Tibial nerve (tissue), 4 donors: ENCODE measurements around the gene FTCD. TPM values are rescaled to one million over a fixed set of nuclear protein-coding genes. Genes with fewer than 3 reads are reported as not detected.

Experiments
- DNase-seq, 2 donors: peaks; one replicate each; pipeline ENCODE4 v3.0.0-alpha.2; 2019; ENCODE audit warnings: low spot score in 2 of 2
- H3K27ac ChIP-seq, 4 donors: fragments of 200-600 bp; sonication (generic) in 3 of 4; one replicate each; pipeline ENCODE4 v1.5.1; 2017 to 2019; ENCODE audit warnings: mild to moderate bottlenecking in 1 of 4
- H3K27me3 ChIP-seq, 2 donors: fragments of 200-600 bp; sonication (generic) in 1 of 2; one replicate each; pipeline versions ENCODE4 v1.5.1 to v1.6.0; 2017 to 2019
- H3K36me3 ChIP-seq, 3 donors: fragments of 200-600 bp; sonication (generic); one replicate each; pipeline ENCODE4 v1.5.1; 2018 to 2019
- H3K4me1 ChIP-seq, 4 donors: fragments of 200-600 bp; sonication (generic) in 3 of 4; one replicate each; pipeline ENCODE4 v1.5.1; 2017 to 2019
- H3K4me3 ChIP-seq, 4 donors: fragments of 200-600 bp; sonication (generic) in 3 of 4; one replicate each; pipeline ENCODE4 v1.5.1; 2017 to 2019; ENCODE audit warnings: mild to moderate bottlenecking in 1 of 4, moderate library complexity in 1 of 4
- H3K9me3 ChIP-seq, 4 donors: fragments of 200-600 bp; sonication (generic) in 3 of 4; one replicate each; pipeline ENCODE4 v1.5.1; 2017 to 2019
- EP300 ChIP-seq, 2 donors: sonication (generic); formaldehyde crosslinking; IDR thresholded peaks; one replicate each; pipeline ENCODE4 v1.6.1; 2017; ENCODE audit warnings: antibody characterized with exemption in 2 of 2, mild to moderate bottlenecking in 1 of 2
- POLR2A ChIP-seq, 2 donors: fragments of 450-650 bp; IDR thresholded peaks; one replicate each; pipeline ENCODE4 v1.6.1; 2017; ENCODE audit warnings: antibody characterized with exemption in 2 of 2, mild to moderate bottlenecking in 2 of 2, moderate library complexity in 2 of 2
- WGBS, 2 donors: methylation state at CpG; one replicate each; pipeline ENCODE4 v1.1.5; 2018; 5-methylcytosine and 5-hydroxymethylcytosine counted together
- total RNA-seq, 4 donors: library from RNA; depleted of rRNA; stranded (reverse); fragments of >200 nt; gene quantifications; one replicate each; pipeline ENCODE4 v1.1.0, GENCODE V29; 2016
- TF ChIP-seq, protein P1 (sequence below), 5 experiments: fragments of 200-600 bp in 3 of 5; fragments of 450-650 bp in 2 of 5; sonication (generic) in 3 of 5; IDR thresholded peaks; one replicate each; pipeline ENCODE4 v1.5.1; 2016 to 2019; ENCODE audit warnings: antibody characterized with exemption in 5 of 5, mild to moderate bottlenecking in 3 of 5, moderate library complexity in 2 of 5

Gene FTCD
- total RNA-seq, 4 donors from 2014 or later: 2.2 to 21.2 (median 2.5) TPM

DNA sequence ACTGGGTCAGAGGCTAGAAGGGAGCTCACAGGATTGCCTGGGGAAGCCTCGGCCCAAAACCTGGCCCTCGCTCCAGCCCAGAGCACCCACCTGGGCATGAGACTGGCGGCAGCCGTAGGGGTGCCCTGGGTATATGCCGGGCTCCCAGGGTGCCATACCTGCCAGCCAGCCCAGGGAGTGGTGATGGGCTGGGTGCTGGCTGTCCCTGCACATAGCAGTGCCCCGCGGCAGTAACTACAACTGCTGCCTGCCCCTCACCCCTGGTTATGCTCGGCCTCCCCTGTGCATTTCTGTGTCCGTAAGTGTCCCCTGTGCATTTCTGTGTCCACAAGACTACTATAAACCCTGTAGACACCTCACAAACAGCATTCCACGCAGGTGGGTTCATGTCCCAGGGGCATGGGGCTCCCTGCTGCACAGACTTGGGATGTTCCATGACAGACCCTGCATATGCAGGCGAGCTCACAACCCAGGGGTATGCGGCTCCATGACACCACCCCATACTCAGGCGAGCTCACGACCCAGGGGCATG is 34.6 kb upstream of the FTCD start:
- peaks cover 7 to 59% (median 9%) of the 10 kb centered on the region in 3 donors for H3K36me3 ChIP-seq
- H3K27me3 ChIP-seq: no peaks in the 10 kb centered on the region
- H3K27ac ChIP-seq: peak overlapping the region in 3 of 4 donors; percentile 9 to 53 (median 24)
- peaks cover 0 to 9% (median 0%) of the 10 kb centered on the region in 4 donors for H3K4me1 ChIP-seq
- H3K9me3 ChIP-seq: no peaks in the 10 kb centered on the region
- WGBS, 2 donors: 90 to 91% methylated on average over 9 to 10 of the region's 14 CpGs
- DNase-seq: peak in 1 of 2 donors; percentile 3
- TF ChIP-seq POLR2A (IDR thresholded peaks at IDR 0.05) (no peak), EP300 (IDR thresholded peaks at IDR 0.05) (no peak)
- TF ChIP-seq, protein P1, sequence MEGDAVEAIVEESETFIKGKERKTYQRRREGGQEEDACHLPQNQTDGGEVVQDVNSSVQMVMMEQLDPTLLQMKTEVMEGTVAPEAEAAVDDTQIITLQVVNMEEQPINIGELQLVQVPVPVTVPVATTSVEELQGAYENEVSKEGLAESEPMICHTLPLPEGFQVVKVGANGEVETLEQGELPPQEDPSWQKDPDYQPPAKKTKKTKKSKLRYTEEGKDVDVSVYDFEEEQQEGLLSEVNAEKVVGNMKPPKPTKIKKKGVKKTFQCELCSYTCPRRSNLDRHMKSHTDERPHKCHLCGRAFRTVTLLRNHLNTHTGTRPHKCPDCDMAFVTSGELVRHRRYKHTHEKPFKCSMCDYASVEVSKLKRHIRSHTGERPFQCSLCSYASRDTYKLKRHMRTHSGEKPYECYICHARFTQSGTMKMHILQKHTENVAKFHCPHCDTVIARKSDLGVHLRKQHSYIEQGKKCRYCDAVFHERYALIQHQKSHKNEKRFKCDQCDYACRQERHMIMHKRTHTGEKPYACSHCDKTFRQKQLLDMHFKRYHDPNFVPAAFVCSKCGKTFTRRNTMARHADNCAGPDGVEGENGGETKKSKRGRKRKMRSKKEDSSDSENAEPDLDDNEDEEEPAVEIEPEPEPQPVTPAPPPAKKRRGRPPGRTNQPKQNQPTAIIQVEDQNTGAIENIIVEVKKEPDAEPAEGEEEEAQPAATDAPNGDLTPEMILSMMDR (IDR thresholded peaks at IDR 0.05): no peak
- no peak overlapping the region for H3K4me3 ChIP-seq

DNA sequence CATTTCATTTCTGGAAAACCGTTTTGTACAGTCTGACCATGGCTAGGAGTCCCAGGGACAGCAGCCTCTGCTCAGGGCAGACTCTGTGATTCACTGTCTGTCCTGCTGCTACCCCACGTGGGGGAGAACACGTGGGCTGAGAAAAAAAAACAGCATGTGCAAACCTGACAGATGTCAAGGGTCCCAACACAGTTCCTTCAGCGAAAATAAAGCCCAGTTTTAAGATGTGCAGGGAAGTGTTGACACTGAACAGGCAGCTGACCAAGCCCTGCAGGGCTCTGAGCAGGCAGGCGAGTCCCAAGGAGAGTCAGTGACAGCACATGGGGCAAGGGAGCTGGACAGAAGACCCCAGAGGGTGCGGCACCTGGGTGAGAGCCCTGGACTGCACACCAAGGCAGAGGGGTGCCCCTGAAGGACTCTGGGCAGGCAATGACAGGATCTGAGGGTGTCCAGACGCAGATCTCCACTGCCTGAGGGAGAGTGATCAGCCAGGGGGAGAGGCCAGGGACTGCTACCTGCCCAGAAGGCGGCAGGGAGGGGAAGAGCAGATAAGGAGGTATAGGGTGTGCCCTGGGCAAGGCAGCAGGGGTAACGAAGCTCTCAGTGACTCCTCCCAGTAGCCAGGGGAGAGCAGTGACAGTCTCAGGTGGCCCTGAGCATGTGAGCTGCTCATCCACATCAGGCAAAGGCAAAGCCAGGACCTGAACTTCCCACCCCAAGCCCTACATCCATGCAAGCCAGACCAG is 34.0 kb upstream of the FTCD start:
- DNase-seq: no peak
- Histone ChIP-seq H3K36me3 (peaks cover 3 to 52% (median 7%) of the 10 kb centered on the region in 3 donors), H3K9me3 (no peaks in the 10 kb centered on the region), H3K4me3 (no peak overlapping the region), H3K27me3 (no peaks in the 10 kb centered on the region), H3K27ac (peak overlapping the region; percentile 9 to 53 (median 47)), H3K4me1 (peaks cover 0 to 9% (median 0%) of the 10 kb centered on the region in 4 donors)
- WGBS, 2 donors: 75 to 80% methylated on average over 9 of the region's 9 CpGs
- TF ChIP-seq POLR2A (IDR thresholded peaks at IDR 0.05) (no peak), EP300 (IDR thresholded peaks at IDR 0.05) (no peak)
- TF ChIP-seq, protein P1 (IDR thresholded peaks at IDR 0.05): no peak

DNA sequence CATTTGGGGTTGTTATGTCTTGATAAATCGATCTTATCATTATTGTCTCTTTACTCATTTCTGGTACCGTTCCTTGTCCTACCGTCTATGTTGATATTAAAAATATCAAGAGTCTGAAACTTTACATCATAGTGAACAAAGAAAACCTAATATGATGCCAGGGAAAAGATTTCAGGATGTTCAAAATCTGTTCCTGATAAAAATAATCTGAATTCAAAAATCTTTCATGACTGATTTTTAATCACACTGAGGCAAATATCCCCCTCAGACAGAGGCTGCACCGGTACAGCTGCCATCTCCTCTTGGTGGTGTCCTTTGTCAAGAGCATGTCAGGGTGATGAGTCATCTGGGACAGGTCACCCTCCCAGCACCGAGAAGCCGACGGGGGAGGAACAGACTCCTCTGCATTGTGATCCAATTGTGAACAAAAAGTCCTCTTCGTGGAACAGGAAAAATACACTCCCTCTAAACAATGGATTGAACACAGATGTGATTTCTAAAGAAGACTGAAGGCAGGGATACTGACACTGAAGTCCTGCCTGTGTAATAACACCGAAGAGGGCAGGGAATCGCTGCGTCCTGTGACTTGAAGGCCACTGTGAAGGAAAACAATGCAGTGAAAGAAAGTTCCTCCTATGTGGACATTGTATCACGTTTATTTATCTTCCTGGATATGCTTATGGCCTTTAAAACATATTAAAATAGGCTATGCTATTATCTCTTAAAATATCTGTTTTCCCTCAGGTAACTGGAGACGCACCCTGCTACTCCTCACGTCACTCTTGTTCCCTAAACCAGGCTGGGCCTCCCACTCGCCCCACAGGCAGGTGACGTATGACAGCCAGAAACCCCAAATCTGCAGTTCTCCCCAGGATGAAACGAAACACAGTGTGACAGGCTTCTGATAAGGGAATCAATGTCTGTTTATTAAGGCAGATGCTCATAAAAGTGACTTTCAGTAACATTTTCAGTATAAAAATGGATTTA is 33.1 kb upstream of the FTCD start:
- Histone ChIP-seq H3K27ac (peak overlapping the region; percentile 9 to 53 (median 47)), H3K36me3 (peaks cover 0 to 44% (median 5%) of the 10 kb centered on the region in 3 donors), H3K4me3 (no peak overlapping the region), H3K27me3 (no peaks in the 10 kb centered on the region), H3K4me1 (peaks cover 0 to 9% (median 2%) of the 10 kb centered on the region in 4 donors), H3K9me3 (no peaks in the 10 kb centered on the region)
- peak in 1 of 2 donors; percentile 40 for DNase-seq
- WGBS, 2 donors: 49 to 62% methylated on average over 17 of the region's 17 CpGs
- TF ChIP-seq, protein P1 (IDR thresholded peaks at IDR 0.05): no peak
- TF ChIP-seq POLR2A (IDR thresholded peaks at IDR 0.05) (no peak), EP300 (IDR thresholded peaks at IDR 0.05) (peak in 1 of 2 donors; percentile 24)

DNA sequence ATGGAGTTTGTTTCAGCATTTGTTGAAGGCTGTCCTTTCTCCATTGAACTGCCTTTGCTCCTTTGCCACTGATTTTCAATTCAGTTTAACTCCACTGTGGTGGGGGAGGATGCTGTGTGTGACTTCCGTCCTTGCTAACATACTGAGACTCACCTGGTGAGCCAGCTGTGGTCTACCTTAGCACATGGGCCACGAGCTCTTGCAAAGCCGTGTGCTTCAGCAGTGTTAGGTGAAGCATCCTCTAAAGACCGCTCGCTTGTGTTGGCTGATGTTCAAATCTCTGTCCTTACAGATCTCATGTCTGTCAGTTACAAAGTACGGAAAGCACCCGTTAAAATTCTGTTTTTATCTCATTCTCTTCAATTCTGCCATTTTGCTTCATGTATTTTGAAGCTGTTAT is 32.4 kb upstream of the FTCD start:
- TF ChIP-seq, protein P1 (IDR thresholded peaks at IDR 0.05): no peak
- TF ChIP-seq EP300 (IDR thresholded peaks at IDR 0.05) (no peak), POLR2A (IDR thresholded peaks at IDR 0.05) (no peak)
- H3K4me3 ChIP-seq: no peak overlapping the region
- 87 to 89% methylated on average over 7 of the region's 7 CpGs for WGBS, 2 donors
- peaks cover 0 to 9% (median 2%) of the 10 kb centered on the region in 4 donors for H3K4me1 ChIP-seq
- DNase-seq: no peak
- peaks cover 0 to 38% (median 5%) of the 10 kb centered on the region in 3 donors for H3K36me3 ChIP-seq
- H3K9me3 ChIP-seq: no peaks in the 10 kb centered on the region
- H3K27me3 ChIP-seq: no peaks in the 10 kb centered on the region
- peak overlapping the region in 1 of 4 donors; percentile 53 for H3K27ac ChIP-seq
